NB4 (cell line): ENCODE data around the gene TOX3.

Experiments used
- DNase-seq: peaks from one replicate; pipeline ENCODE4 v3.0.0; 2010; ENCODE audit warnings: low read depth
- H3K4me3 ChIP-seq: one replicate; pipeline ENCODE4 v1.5.1; 2011; ENCODE audit warnings: mild to moderate bottlenecking, low read depth, low read length, moderate library complexity
- CTCF ChIP-seq: IDR thresholded peaks from one replicate; pipeline ENCODE4 v1.5.1; 2012; ENCODE audit warnings: low read depth, low read length
- MYC ChIP-seq: IDR thresholded peaks from 2 replicates; pipeline ENCODE4 v1.6.1; 2011; ENCODE audit warnings: low read depth, low read length
- POLR2A ChIP-seq: IDR thresholded peaks from 2 replicates; pipeline ENCODE4 v1.6.1; 2011; ENCODE audit warnings: mild to moderate bottlenecking; ENCODE audit not compliant: insufficient read length; ENCODE audit errors: extremely low read depth
- TF ChIP-seq, protein P1 (sequence below): IDR thresholded peaks from 2 replicates; pipeline ENCODE4 v1.6.1; 2011; ENCODE audit warnings: low read depth, low read length

The TOX3 gene

GRCh38 chr16:52515068-52515671 is 31.8 kb downstream of the TOX3 start:
- no peak for TF ChIP-seq CTCF
- no peak for TF ChIP-seq POLR2A
- TF ChIP-seq, protein P1, sequence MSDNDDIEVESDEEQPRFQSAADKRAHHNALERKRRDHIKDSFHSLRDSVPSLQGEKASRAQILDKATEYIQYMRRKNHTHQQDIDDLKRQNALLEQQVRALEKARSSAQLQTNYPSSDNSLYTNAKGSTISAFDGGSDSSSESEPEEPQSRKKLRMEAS, result no peak
- no peak for TF ChIP-seq MYC
- no peak overlapping the region for H3K4me3 ChIP-seq
- no peak for DNase-seq

- H3K4me3 ChIP-seq, result no peak overlapping the region
- DNase-seq, result no peak
- TF ChIP-seq, protein P1, result no peak
- TF ChIP-seq MYC (no peak), CTCF (no peak), POLR2A (no peak)
Measured at GRCh38 chr16:52512297-52512987, 34.5 kb downstream of the TOX3 start.

DNA sequence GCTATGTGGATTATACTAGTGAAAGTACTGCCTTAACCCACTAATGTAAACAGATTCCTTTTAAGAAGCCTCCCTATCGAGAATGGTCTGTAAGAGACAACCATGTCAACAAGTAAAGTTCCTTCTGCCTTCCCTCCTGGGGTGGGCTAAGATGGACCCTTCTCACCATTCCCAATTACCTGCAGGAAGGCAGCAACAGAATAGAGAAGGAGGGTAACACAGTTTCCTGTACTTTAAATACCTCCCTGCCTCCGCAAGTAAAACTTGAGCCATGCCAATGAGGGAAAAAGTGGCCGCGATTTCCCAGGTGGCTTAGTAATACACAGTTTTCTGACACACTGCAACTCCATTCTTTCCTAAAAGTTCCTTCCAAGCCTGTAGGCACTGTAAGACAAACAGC is 45.2 kb downstream of the TOX3 start:
- no peak overlapping the region for H3K4me3 ChIP-seq
- no peak for DNase-seq
- TF ChIP-seq CTCF (no peak), POLR2A (no peak), MYC (no peak)
- TF ChIP-seq, protein P1, result no peak

GRCh38 chr16:52500963-52501362 is 46.0 kb downstream of the TOX3 start:
- TF ChIP-seq CTCF (no peak), MYC (no peak), POLR2A (no peak)
- TF ChIP-seq, protein P1, result no peak
- DNase-seq, result no peak
- no peak overlapping the region for H3K4me3 ChIP-seq

GRCh38 chr16:52499060-52499440 is 47.9 kb downstream of the TOX3 start:
- DNase-seq, result no peak
- TF ChIP-seq MYC (no peak), CTCF (no peak), POLR2A (no peak)
- TF ChIP-seq, protein P1, result no peak

More at GRCh38 chr16:52499060-52499440, 47.9 kb downstream of the TOX3 start:
- no peak overlapping the region for H3K4me3 ChIP-seq
